Upper lobe of right lung (tissue), 1 donor: Measurements from ENCODE around the gene MYH15. TPM values are rescaled to one million over a fixed set of nuclear protein-coding genes. Genes with fewer than 3 reads are reported as not detected.

Experiments used
- ATAC-seq: fragments of 200-7000 bp; cut with Tn5 transposase; one replicate; pipeline ENCODE4 v1.9.1; 2020; ENCODE audit warnings: mild to moderate bottlenecking, moderate library complexity
- DNase-seq: peaks from one replicate; pipeline ENCODE4 v3.0.0-alpha.2; 2020
- H3K27ac ChIP-seq: fragments of 200-600 bp; one replicate; pipeline ENCODE4 v1.8.0; 2022
- H3K27me3 ChIP-seq: fragments of 200-600 bp; one replicate; pipeline ENCODE4 v1.8.0; 2022; ENCODE audit warnings: mild to moderate bottlenecking
- H3K36me3 ChIP-seq: fragments of 200-600 bp; one replicate; pipeline ENCODE4 v1.8.0; 2022
- H3K4me1 ChIP-seq: fragments of 200-600 bp; one replicate; pipeline ENCODE4 v1.8.0; 2022
- H3K4me3 ChIP-seq: fragments of 200-600 bp; one replicate; pipeline ENCODE4 v1.8.0; 2022; ENCODE audit warnings: mild to moderate bottlenecking
- H3K9me3 ChIP-seq: fragments of 200-600 bp; one replicate; pipeline ENCODE4 v1.8.0; 2022
- CTCF ChIP-seq: fragments of 200-600 bp; IDR thresholded peaks from one replicate; pipeline ENCODE4 v1.8.0; 2022; ENCODE audit warnings: antibody characterized with exemption
- intact Hi-C: fragments of 100-400 bp; cut with DNase I; formaldehyde crosslinking; loops from one replicate; pipeline ENCODE4 v1.11.0; 2022
- total RNA-seq: library from RNA; stranded (reverse); fragmentation: NEBNext Ultra II Directional; extraction: Animal tissue kit (Norgen Biotek cat#: 25700); gene quantifications from one replicate; pipeline ENCODE4 v1.2.1, GENCODE V29; 2021
- donor health status: DM: no; HTN: yes; CAD: no; lungs with severe emphysema.

Gene MYH15
- total RNA-seq, 1 donor from 2014 or later = 0.90 TPM

GRCh38 chr3:108416111-108416869, 94.1 kb downstream of the MYH15 start:
- Histone ChIP-seq H3K4me1 (peaks cover 4% of the 10 kb centered on the region), H3K4me3 (no peak overlapping the region), H3K9me3 (no peaks in the 10 kb centered on the region), H3K27me3 (no peaks in the 10 kb centered on the region), H3K36me3 (no peaks in the 10 kb centered on the region), H3K27ac (no peak overlapping the region)
- ATAC-seq = no peak
- no peak for DNase-seq
- TF ChIP-seq CTCF = no peak
- intact Hi-C loops = no loop called here

- Histone ChIP-seq H3K27me3 (no peaks in the 10 kb centered on the region), H3K4me3 (no peak overlapping the region), H3K9me3 (no peaks in the 10 kb centered on the region), H3K4me1 (peaks cover 4% of the 10 kb centered on the region), H3K36me3 (no peaks in the 10 kb centered on the region), H3K27ac (no peak overlapping the region)
- ATAC-seq (no peak), DNase-seq (no peak)
- intact Hi-C loops = no loop called here
- no peak for TF ChIP-seq CTCF
Measured at GRCh38 chr3:108415661-108416060, 94.7 kb downstream of the MYH15 start.

GRCh38 chr3:108414007-108414406, 96.4 kb downstream of the MYH15 start:
- Histone ChIP-seq H3K4me1 (peaks cover 4% of the 10 kb centered on the region), H3K27me3 (no peaks in the 10 kb centered on the region), H3K27ac (no peak overlapping the region), H3K9me3 (no peaks in the 10 kb centered on the region), H3K36me3 (no peaks in the 10 kb centered on the region), H3K4me3 (no peak overlapping the region)
- ATAC-seq (peak; percentile 62), DNase-seq (no peak)
- intact Hi-C loops = no loop called here
- TF ChIP-seq CTCF = no peak

- no peak for TF ChIP-seq CTCF
- H3K4me3 ChIP-seq = no peak overlapping the region
- ATAC-seq (no peak), DNase-seq (no peak)
- no peaks in the 10 kb centered on the region for H3K27me3 ChIP-seq
- no peaks in the 10 kb centered on the region for H3K9me3 ChIP-seq
- H3K36me3 ChIP-seq = no peaks in the 10 kb centered on the region
- H3K27ac ChIP-seq = no peak overlapping the region
- intact Hi-C loops = no loop called here
- H3K4me1 ChIP-seq = peaks cover 4% of the 10 kb centered on the region
Measured at GRCh38 chr3:108412121-108412750, 98.2 kb downstream of the MYH15 start.

- Histone ChIP-seq H3K27ac (no peak overlapping the region), H3K4me3 (no peak overlapping the region), H3K9me3 (no peaks in the 10 kb centered on the region), H3K27me3 (no peaks in the 10 kb centered on the region), H3K4me1 (peaks cover 4% of the 10 kb centered on the region), H3K36me3 (no peaks in the 10 kb centered on the region)
- ATAC-seq = peak; percentile 86
- DNase-seq = peak; percentile 90
- intact Hi-C loops = no loop called here
- no peak for TF ChIP-seq CTCF
Measured at GRCh38 chr3:108410531-108410984, 99.8 kb downstream of the MYH15 start.
